SK-N-SH (cell line): ENCODE measurements around the gene TCF12. TPM values are rescaled to one million over a fixed set of nuclear protein-coding genes. Genes with fewer than 3 reads are reported as not detected.
"Not testable (repeated sequence)": the region's sequence is repeated elsewhere in the genome, so short reads cannot be mapped to it uniquely, and the experiment has no call there.

ENCODE experiments used
- CTCF ChIA-PET: fragments of 300-600, 350-600 bp; formaldehyde crosslinking; extraction: SDS; loops from one replicate; lab custom pipeline; 2021; lab: Yijun Ruan, JAX
- POLR2A ChIA-PET: fragments of 350-600 bp; sonication (Branson Sonifier 250); formaldehyde crosslinking; extraction: SDS; loops from one replicate; lab custom pipeline; 2020; ENCODE audit warnings: antibody characterized with exemption, inconsistent platforms; lab: Yijun Ruan, JAX
- DNase-seq: peaks from one replicate; pipeline ENCODE4 v3.0.0; 2012
- H2AFZ ChIP-seq: fragments of 200-600 bp; sonication (generic); 2 replicates; pipeline ENCODE4 v1.8.1; 2016; ENCODE audit warnings: antibody characterized with exemption, mild to moderate bottlenecking, low read depth
- H3F3A ChIP-seq: fragments of 200-600 bp; sonication (generic); replicated peaks from 2 replicates; pipeline ENCODE3; 2016; ENCODE audit warnings: antibody characterized with exemption, mild to moderate bottlenecking; ENCODE audit not compliant: insufficient read depth
- H3K27ac ChIP-seq, 2 experiments: fragments of 200-500 bp in 1 of 2; fragments of 200-600 bp in 1 of 2; sonication (Bioruptor generic) in 1 of 2; sonication (generic), shearing (Covaris generic) in 1 of 2; 2 replicates each; pipeline versions ENCODE4 v1.5.1 to v1.6.1; 2014 to 2016; ENCODE audit warnings: low read depth in 2 of 2, inconsistent platforms in 1 of 2, low read length in 1 of 2, mild to moderate bottlenecking in 1 of 2, mixed read lengths in 1 of 2
- H3K27me3 ChIP-seq: fragments of 200-600 bp; sonication (generic), shearing (Covaris generic); 2 replicates; pipeline ENCODE4 v1.6.1; 2016; ENCODE audit warnings: mixed run types; ENCODE audit not compliant: insufficient read depth
- H3K36me3 ChIP-seq, 2 experiments: fragments of 200-500 bp in 1 of 2; fragments of 200-600 bp in 1 of 2; sonication (Bioruptor generic) in 1 of 2; sonication (generic) in 1 of 2; replicated peaks in 1 of 2; 2 replicates each; pipeline versions ENCODE3 to v1.5.1; 2014 to 2016; ENCODE audit warnings: low read length in 1 of 2, mild to moderate bottlenecking in 1 of 2; ENCODE audit not compliant: insufficient read depth in 2 of 2, control insufficient read depth in 1 of 2
- H3K4me1 ChIP-seq, 2 experiments: fragments of 200-500 bp in 1 of 2; fragments of 200-600 bp in 1 of 2; sonication (Bioruptor generic) in 1 of 2; sonication (generic), shearing (Covaris generic) in 1 of 2; 2 replicates each; pipeline versions ENCODE4 v1.5.1 to v1.6.1; 2014 to 2016; ENCODE audit warnings: low read depth in 1 of 2, low read length in 1 of 2, mixed run types in 1 of 2; ENCODE audit not compliant: insufficient read depth in 2 of 2, control insufficient read depth in 1 of 2
- H3K4me2 ChIP-seq: fragments of 200-600 bp; sonication (generic), shearing (Covaris generic); 2 replicates; pipeline ENCODE4 v1.6.1; 2017; ENCODE audit warnings: mixed run types
- H3K4me3 ChIP-seq, 2 experiments: fragments of 200-500 bp in 1 of 2; fragments of 200-600 bp in 1 of 2; sonication (Bioruptor generic) in 1 of 2; sonication (generic), shearing (Covaris generic) in 1 of 2; 2 replicates each; pipeline versions ENCODE4 v1.5.1 to v1.8.1; 2014 to 2016; ENCODE audit warnings: low read depth in 2 of 2, inconsistent platforms in 1 of 2, low read length in 1 of 2, mild to moderate bottlenecking in 1 of 2, mixed read lengths in 1 of 2, moderate library complexity in 1 of 2
- H3K79me2 ChIP-seq: fragments of 200-600 bp; sonication (generic); 2 replicates; pipeline ENCODE4 v1.8.1; 2017; ENCODE audit warnings: mild to moderate bottlenecking; ENCODE audit not compliant: insufficient read depth
- H3K9ac ChIP-seq: fragments of 200-600 bp; sonication (generic); 2 replicates; pipeline ENCODE4 v1.6.1; 2017; ENCODE audit warnings: mixed run types
- H3K9me2 ChIP-seq: fragments of 200-600 bp; sonication (generic); 2 replicates; pipeline ENCODE4 v1.6.1; 2017; ENCODE audit warnings: mixed run types
- H3K9me3 ChIP-seq: fragments of 200-600 bp; sonication (generic); 2 replicates; pipeline ENCODE4 v1.6.1; 2017; ENCODE audit warnings: mixed run types, mild to moderate bottlenecking, moderate library complexity
- H4K20me1 ChIP-seq: fragments of 200-600 bp; sonication (generic); 2 replicates; pipeline ENCODE4 v1.6.1; 2017; ENCODE audit warnings: mild to moderate bottlenecking, mixed run types; ENCODE audit not compliant: insufficient read depth
- CHD2 ChIP-seq: fragments of 150-350 bp; IDR thresholded peaks from 2 replicates; pipeline ENCODE4 v1.6.1; 2018; ENCODE audit warnings: low read length; ENCODE audit not compliant: partially characterized antibody
- ELF1 ChIP-seq: IDR thresholded peaks from 2 replicates; pipeline ENCODE4 v1.4.0; 2012
- EP300 ChIP-seq, 2 experiments: IDR thresholded peaks; 2 replicates each; pipeline versions ENCODE4 v1.4.0 to v1.6.1; 2012; ENCODE audit warnings: borderline replicate concordance in 1 of 2, low read depth in 1 of 2, low read length in 1 of 2
- EZH2phosphoT487 ChIP-seq: fragments of 200-600 bp; sonication (generic); IDR thresholded peaks from 2 replicates; pipeline ENCODE4 v1.6.1; 2017; ENCODE audit warnings: low read depth, mixed run types, mild to moderate bottlenecking, antibody characterized with exemption, moderate library complexity, borderline replicate concordance
- GABPA ChIP-seq: IDR thresholded peaks from 2 replicates; pipeline ENCODE4 v1.4.0; 2012; ENCODE audit warnings: low read depth, mild to moderate bottlenecking
- GATA2 ChIP-seq: sonication (generic); formaldehyde crosslinking; IDR thresholded peaks from 2 replicates; pipeline ENCODE4 v1.5.0; 2020; ENCODE audit warnings: mild to moderate bottlenecking, missing genetic modification reagents
- POLR2AphosphoS5 ChIP-seq: IDR thresholded peaks from 2 replicates; pipeline ENCODE4 v1.6.1; 2012; ENCODE audit warnings: low read depth, low read length
- RFX5 ChIP-seq: IDR thresholded peaks from 2 replicates; pipeline ENCODE4 v1.6.1; 2012; ENCODE audit warnings: mild to moderate bottlenecking, improper control_type of control experiment, low read length
- RXRA ChIP-seq: IDR thresholded peaks from 2 replicates; pipeline ENCODE4 v1.4.0; 2012; ENCODE audit warnings: low read depth, mild to moderate bottlenecking, borderline replicate concordance
- SIN3A ChIP-seq: IDR thresholded peaks from 2 replicates; pipeline ENCODE4 v1.6.1; 2012; ENCODE audit warnings: low read depth, mild to moderate bottlenecking, low read length, moderate library complexity, borderline replicate concordance
- SMC3 ChIP-seq: IDR thresholded peaks from 2 replicates; pipeline ENCODE4 v1.6.1; 2012; ENCODE audit warnings: low read depth, low read length, improper control_type of control experiment
- TAF1 ChIP-seq: IDR thresholded peaks from 2 replicates; pipeline ENCODE4 v1.6.1; 2012; ENCODE audit warnings: low read depth, mild to moderate bottlenecking, low read length, moderate library complexity, borderline replicate concordance
- TCF12 ChIP-seq: IDR thresholded peaks from 2 replicates; pipeline ENCODE4 v1.4.0; 2012
- USF1 ChIP-seq: IDR thresholded peaks from 2 replicates; pipeline ENCODE4 v1.4.0; 2012; ENCODE audit warnings: low read depth, borderline replicate concordance
- YY1 ChIP-seq: IDR thresholded peaks from 2 replicates; pipeline ENCODE4 v1.4.0; 2012; ENCODE audit warnings: low read depth, mild to moderate bottlenecking
- ZBTB33 ChIP-seq: IDR thresholded peaks from 2 replicates; pipeline ENCODE4 v1.4.0; 2012; ENCODE audit warnings: low read depth, borderline replicate concordance
- WGBS: methylation state at CpG from one replicate; pipeline ENCODE4 v1.1.6; 2017; ENCODE audit warnings: low lambda C conversion rate; 5-methylcytosine and 5-hydroxymethylcytosine counted together
- polyA plus RNA-seq, 3 experiments: library from polyadenylated mRNA; depleted of rRNA; stranded (reverse); fragments of >200 nt; gene quantifications; 2 replicates each; pipeline ENCODE4 v1.2.3, GENCODE V29; 2012

The TCF12 gene
- polyA plus RNA-seq, 1 of the 3 experiments (the other 2 are of a cell fraction): 49.6 TPM

- Histone ChIP-seq H3K79me2 (peaks cover 90% of the 10 kb centered on the region), H4K20me1 (peaks cover 8% of the 10 kb centered on the region; the same call in 1 of the 2 replicates)
- CTCF ChIA-PET: interaction anchor here (1.3 kb wide), 1 partner anchor 109 kb away, joined by 3 read pairs; no protein-coding TSS in a partner anchor
Measured at GRCh38 chr15:57005244-57005643, 86.8 kb downstream of the TCF12 start.

GRCh38 chr15:57007797-57008196 is 89.4 kb downstream of the TCF12 start:
- H2AFZ ChIP-seq, H3K4me3 ChIP-seq, CTCF ChIA-PET, POLR2A ChIA-PET, H3K9me2 ChIP-seq, H3K27ac ChIP-seq, H3K9me3 ChIP-seq, H3K4me2 ChIP-seq, H3K4me1 ChIP-seq, H3K9ac ChIP-seq, H3K27me3 ChIP-seq, DNase-seq, H3F3A ChIP-seq, H3K36me3 ChIP-seq: not testable (repeated sequence)
- H4K20me1 ChIP-seq: peaks cover 13% of the 10 kb centered on the region; the same call in 1 of the 2 replicates
- WGBS: 96% methylated on average over 1 of the region's 1 CpG
- H3K79me2 ChIP-seq: peaks cover 93% of the 10 kb centered on the region

More at GRCh38 chr15:57005244-57005643, 86.8 kb downstream of the TCF12 start:
- POLR2A ChIA-PET: no interaction called here
- TF ChIP-seq USF1 (no peak), GABPA (no peak), EP300 (IDR thresholded peaks at IDR 0.05; ENCODE audit: borderline replicate concordance in 1 of 2, low read depth in 1 of 2, low read length in 1 of 2) (no peak), POLR2AphosphoS5 (no peak), TAF1 (no peak), SMC3 (no peak), ELF1 (no peak), RFX5 (no peak), TCF12 (no peak), GATA2 (CRISPR knock-in tag) (no peak), YY1 (no peak), CHD2 (no peak), RXRA (no peak), SIN3A (no peak), ZBTB33 (no peak), EZH2phosphoT487 (no peak)
- peaks cover 0 to 4% of the 10 kb centered on the region in 2 experiments for H3K36me3 ChIP-seq
- H3K27me3 ChIP-seq: no peaks in the 10 kb centered on the region
- 97% methylated on average over 1 of the region's 1 CpG for WGBS
- no peak overlapping the region for H3K4me2 ChIP-seq
- H3K9ac ChIP-seq: no peak overlapping the region
- no peak overlapping the region for H3K27ac ChIP-seq
- no peak overlapping the region for H2AFZ ChIP-seq
- peaks cover 8% of the 10 kb centered on the region for H3F3A ChIP-seq
- H3K9me2 ChIP-seq: no peaks in the 10 kb centered on the region
- no peak overlapping the region for H3K4me3 ChIP-seq
- H3K4me1 ChIP-seq: peaks cover 0 to 7% of the 10 kb centered on the region in 2 experiments; a peak in 1 of 4 replicates
- DNase-seq: no peak
- H3K9me3 ChIP-seq: no peaks in the 10 kb centered on the region
